Prostate gland (tissue), 2 donors: Measurements from ENCODE around the gene GBGT1. TPM values are rescaled to one million over a fixed set of nuclear protein-coding genes. Genes with fewer than 3 reads are reported as not detected.

Source experiments
- DNase-seq: peaks from one replicate; pipeline ENCODE4 v3.0.0-alpha.2; 2019; ENCODE audit warnings: low spot score
- H3K27ac ChIP-seq, 2 donors: fragments of 200-600 bp; sonication (generic); 2 replicates each; pipeline ENCODE4 v1.5.1; 2017 to 2019
- H3K27me3 ChIP-seq: fragments of 200-600 bp; sonication (generic); replicated peaks from 2 replicates; pipeline ENCODE4 v1.5.1; 2019; ENCODE audit not compliant: insufficient read depth
- H3K36me3 ChIP-seq, 2 donors: fragments of 200-600 bp; sonication (generic); 1 replicate in 1 of 2; 2 replicates in 1 of 2; pipeline versions ENCODE4 v1.5.1 to v1.8.1; 2017 to 2019
- H3K4me1 ChIP-seq: fragments of 200-600 bp; sonication (generic); replicated peaks from 2 replicates; pipeline ENCODE4 v1.5.1; 2019
- H3K4me3 ChIP-seq, 2 donors: fragments of 200-600 bp; sonication (generic); 2 replicates each; pipeline ENCODE4 v1.5.1; 2017 to 2019
- H3K9me3 ChIP-seq: fragments of 200-600 bp; sonication (generic); 2 replicates; pipeline ENCODE4 v1.5.1; 2017
- CTCF ChIP-seq, 4 experiments: fragments of 200-600 bp in 2 of 4; fragments of 450-650 bp in 2 of 4; sonication (generic) in 2 of 4; IDR thresholded peaks; 1 replicate in 3 of 4; 2 replicates in 1 of 4; pipeline ENCODE4 v1.5.1; 2016 to 2019; ENCODE audit warnings: antibody characterized with exemption in 4 of 4, mild to moderate bottlenecking in 2 of 4, moderate library complexity in 2 of 4
- POLR2A ChIP-seq: fragments of 450-650 bp; IDR thresholded peaks from one replicate; pipeline ENCODE4 v1.6.1; 2016; ENCODE audit warnings: antibody characterized with exemption, mild to moderate bottlenecking
- POLR2AphosphoS5 ChIP-seq: sonication (generic); formaldehyde crosslinking; IDR thresholded peaks from one replicate; pipeline ENCODE4 v1.6.1; 2017; ENCODE audit warnings: antibody characterized with exemption
- WGBS: methylation state at CpG from one replicate; pipeline ENCODE4 v1.1.5; 2018; 5-methylcytosine and 5-hydroxymethylcytosine counted together
- intact Hi-C: fragments of 100-400 bp; cut with DNase I; formaldehyde crosslinking; loops from one replicate; pipeline ENCODE4 v1.14.2; 2022
- total RNA-seq, 2 donors: library from RNA; depleted of rRNA; stranded (reverse); fragments of >200 nt; gene quantifications; one replicate each; pipeline ENCODE4 v1.1.0, GENCODE V29; 2016

Gene GBGT1
- total RNA-seq, 2 donors from 2014 or later: 10.7 to 14.0 TPM

DNA sequence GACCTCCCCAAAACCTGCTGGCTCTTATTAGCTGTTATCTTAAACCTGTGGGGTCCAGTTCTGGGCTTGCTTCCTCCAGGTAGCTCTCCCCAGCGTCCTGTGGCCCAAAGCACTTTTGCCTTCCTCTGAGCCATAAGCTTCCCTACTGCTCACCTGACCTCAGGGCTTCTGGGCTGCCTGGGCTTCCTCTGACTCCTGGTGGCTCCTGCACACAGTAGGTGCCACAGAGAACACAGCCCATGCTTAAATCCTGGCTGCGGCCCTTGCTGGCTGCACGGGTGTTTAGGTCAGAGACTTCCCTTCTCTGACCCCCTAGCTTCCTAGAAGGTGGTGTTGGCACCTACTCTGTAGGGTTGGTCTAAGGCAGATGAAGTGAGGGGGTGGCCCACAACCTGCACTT, 45.1 kb downstream of the GBGT1 start:
- 59% methylated on average over 3 of the region's 3 CpGs for WGBS
- Histone ChIP-seq H3K9me3 (no peaks in the 10 kb centered on the region), H3K27me3 (no peaks in the 10 kb centered on the region), H3K27ac (peak overlapping the region; percentile 84 to 85), H3K4me3 (no peak overlapping the region), H3K4me1 (peaks cover 46% of the 10 kb centered on the region), H3K36me3 (no peaks in the 10 kb centered on the region)
- no peak for DNase-seq
- intact Hi-C loops: no loop called here
- no peak for TF ChIP-seq POLR2A
- no peak for TF ChIP-seq POLR2AphosphoS5
- TF ChIP-seq CTCF (IDR thresholded peaks at IDR 0.05): no peak

- intact Hi-C loops: no loop called here
- H3K4me1 ChIP-seq: peaks cover 47% of the 10 kb centered on the region
- 69% methylated on average over 3 of the region's 3 CpGs for WGBS
- no peak for DNase-seq
- TF ChIP-seq POLR2A (no peak), POLR2AphosphoS5 (no peak), CTCF (IDR thresholded peaks at IDR 0.05) (no peak)
- peak overlapping the region; percentile 38 to 85 for H3K27ac ChIP-seq
- no peaks in the 10 kb centered on the region for H3K36me3 ChIP-seq
- no peaks in the 10 kb centered on the region for H3K9me3 ChIP-seq
- no peak overlapping the region for H3K4me3 ChIP-seq
- H3K27me3 ChIP-seq: no peaks in the 10 kb centered on the region
Measured at GRCh38 chr9:133118179-133118520, 45.6 kb downstream of the GBGT1 start.

DNA sequence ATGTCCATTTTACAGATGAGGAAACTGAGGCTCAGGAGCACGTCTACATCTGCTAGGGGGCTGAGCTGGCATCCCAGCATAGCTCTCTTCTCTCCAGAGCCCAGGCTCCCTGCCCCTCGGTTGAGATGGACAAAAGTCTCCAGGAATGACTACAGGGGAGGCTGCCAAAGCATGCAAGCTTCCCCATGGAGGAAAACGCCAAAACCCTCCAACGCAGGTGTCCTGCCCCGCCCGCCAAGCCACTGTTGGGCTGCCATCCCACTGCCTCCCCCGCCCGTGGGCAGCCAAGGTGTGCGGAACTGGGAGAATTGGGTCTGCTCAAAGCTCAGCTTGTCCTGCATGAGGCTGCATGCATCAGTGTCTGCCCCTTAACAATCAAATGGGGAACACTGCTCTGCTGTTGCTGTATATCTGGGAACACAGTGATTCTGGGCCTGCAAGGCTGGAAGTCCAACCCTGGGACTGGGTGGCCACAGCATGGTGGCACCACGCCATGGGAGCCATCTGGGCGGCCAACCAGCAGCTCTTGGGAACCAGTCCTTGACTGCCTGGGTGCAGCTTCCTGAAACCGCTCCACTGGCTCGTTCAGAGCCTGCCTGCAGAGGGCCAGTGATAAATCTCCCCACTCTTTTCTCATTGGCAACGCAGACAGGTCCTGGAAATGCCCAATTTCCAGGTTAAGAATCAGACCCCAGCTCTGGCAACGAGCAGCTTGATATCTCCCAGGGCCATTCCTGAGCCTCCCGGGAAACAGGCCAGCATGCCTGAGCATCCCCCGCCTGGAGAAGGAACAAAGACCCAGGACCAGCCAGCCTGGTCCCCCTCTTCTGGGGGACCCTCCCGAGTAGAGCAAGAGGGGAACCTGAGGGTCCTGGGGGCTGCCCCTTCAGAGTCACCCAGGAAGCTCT, 46.2 kb downstream of the GBGT1 start:
- H3K36me3 ChIP-seq: no peaks in the 10 kb centered on the region
- WGBS: 39% methylated on average over 16 of the region's 18 CpGs
- peak; percentile 60 for DNase-seq
- peak overlapping the region; percentile 38 to 85 for H3K27ac ChIP-seq
- peaks cover 50% of the 10 kb centered on the region for H3K4me1 ChIP-seq
- intact Hi-C loops: no loop called here
- no peak overlapping the region for H3K4me3 ChIP-seq
- peak; percentile 54 for TF ChIP-seq POLR2AphosphoS5
- no peak for TF ChIP-seq POLR2A
- peak in 1 of 4 experiments; percentile 31 for TF ChIP-seq CTCF (IDR thresholded peaks at IDR 0.05)
- H3K27me3 ChIP-seq: no peaks in the 10 kb centered on the region
- H3K9me3 ChIP-seq: no peaks in the 10 kb centered on the region

- H3K4me3 ChIP-seq: no peak overlapping the region
- H3K27me3 ChIP-seq: no peaks in the 10 kb centered on the region
- intact Hi-C loops: no loop called here
- no peaks in the 10 kb centered on the region for H3K36me3 ChIP-seq
- TF ChIP-seq POLR2A (no peak), POLR2AphosphoS5 (no peak), CTCF (IDR thresholded peaks at IDR 0.05) (no peak)
- H3K4me1 ChIP-seq: peaks cover 50% of the 10 kb centered on the region
- DNase-seq: no peak
- peak overlapping the region in 1 of 2 donors; percentile 85 for H3K27ac ChIP-seq
- H3K9me3 ChIP-seq: no peaks in the 10 kb centered on the region
- WGBS: 74% methylated on average over 15 of the region's 20 CpGs
Measured at GRCh38 chr9:133116346-133117231, 47.1 kb downstream of the GBGT1 start.
